HCT116 (cell line): ENCODE data around the gene IL15. TPM values are rescaled to one million over a fixed set of nuclear protein-coding genes. Genes with fewer than 3 reads are reported as not detected.

Experiments
- ATAC-seq: fragments of 200-7000 bp; cut with Tn5 transposase; 2 replicates; pipeline ENCODE4 v1.9.1; 2020; ENCODE audit warnings: mild to moderate bottlenecking, moderate library complexity
- BruUV-seq: library from RNA; stranded (reverse); fragments of 400-500 nt; replicated peaks from 2 replicates; lab custom pipeline; 2021; lab: Mats Ljungman, UMichigan
- CTCF ChIA-PET: fragments of 300-600 bp; sonication (Branson Sonifier 250); formaldehyde crosslinking; loops from one replicate; lab custom pipeline; 2021; ENCODE audit warnings: antibody characterized with exemption; lab: Charles Lee
- POLR2A ChIA-PET: fragments of 300-600, 350-600 bp; sonication (Branson Sonifier 250); formaldehyde crosslinking; loops from one replicate; lab custom pipeline; 2021; ENCODE audit warnings: antibody characterized with exemption; lab: Charles Lee
- RAD21 ChIA-PET, 2 experiments: fragments of 300-600 bp; sonication (Branson Sonifier 250); formaldehyde crosslinking; loops; one replicate each; lab custom pipeline; 2023; ENCODE audit warnings: low total read pairs in 2 of 2; ENCODE audit not compliant: uncharacterized antibody in 2 of 2, unreplicated experiment in 2 of 2, low non-redundant PET in 1 of 2; lab: Charles Lee
- DNase-seq: peaks from one replicate; pipeline ENCODE4 v3.0.0-alpha.2; 2010; ENCODE audit warnings: low read depth, low spot score
- H2AFZ ChIP-seq: fragments of 200-600 bp; shearing (Covaris generic), sonication (generic); 2 replicates; pipeline ENCODE4 v1.6.1; 2017; ENCODE audit warnings: low read depth, mixed run types, mixed read lengths, antibody characterized with exemption, low read length; ENCODE audit not compliant: poor library complexity, severe bottlenecking
- H3K27ac ChIP-seq: 2 replicates; pipeline ENCODE4 v1.5.1; 2012; ENCODE audit warnings: low read depth, low read length
- H3K27me3 ChIP-seq: fragments of 200-600 bp; sonication (generic); 2 replicates; pipeline ENCODE4 v1.6.1; 2016; ENCODE audit warnings: mixed run types, low read length, mixed read lengths; ENCODE audit not compliant: insufficient read depth
- H3K36me3 ChIP-seq, 2 experiments: fragments of 200-500 bp in 1 of 2; fragments of 200-600 bp in 1 of 2; sonication (Bioruptor generic) in 1 of 2; sonication (generic) in 1 of 2; 2 replicates each; pipeline versions ENCODE4 v1.5.1 to v1.6.1; 2014 to 2016; ENCODE audit warnings: low read length in 2 of 2, inconsistent platforms in 1 of 2, mixed read lengths in 1 of 2, mixed run types in 1 of 2; ENCODE audit not compliant: insufficient read depth in 2 of 2, control insufficient read depth in 1 of 2
- H3K4me1 ChIP-seq, 2 experiments: fragments of 200-600 bp in 1 of 2; sonication (generic) in 1 of 2; 2 replicates each; pipeline versions ENCODE4 v1.5.1 to v1.6.1; 2012 to 2017; ENCODE audit warnings: low read length in 2 of 2, inconsistent platforms in 1 of 2, mild to moderate bottlenecking in 1 of 2, mixed read lengths in 1 of 2, mixed run types in 1 of 2, moderate library complexity in 1 of 2; ENCODE audit not compliant: insufficient read depth in 2 of 2, control insufficient read depth in 1 of 2
- H3K4me2 ChIP-seq: fragments of 200-600 bp; sonication (generic); 2 replicates; pipeline ENCODE4 v1.6.1; 2017; ENCODE audit warnings: mixed run types, low read length, mixed read lengths
- H3K4me3 ChIP-seq, 2 experiments: fragments of 200-600 bp in 1 of 2; sonication (generic) in 1 of 2; replicated peaks in 1 of 2; 2 replicates each; pipeline ENCODE4 v1.5.1; 2011 to 2016; ENCODE audit warnings: low read length in 2 of 2, control low read depth in 1 of 2, low read depth in 1 of 2, mild to moderate bottlenecking in 1 of 2, mixed read lengths in 1 of 2, mixed run types in 1 of 2
- H3K79me2 ChIP-seq: fragments of 200-600 bp; sonication (generic); 2 replicates; pipeline ENCODE4 v1.6.1; 2017; ENCODE audit warnings: mild to moderate bottlenecking, mixed run types, low read length, moderate library complexity, mixed read lengths; ENCODE audit not compliant: insufficient read depth
- H3K9ac ChIP-seq: fragments of 200-600 bp; sonication (generic); 2 replicates; pipeline ENCODE4 v1.6.1; 2016; ENCODE audit warnings: low read length, mixed read lengths
- H3K9me2 ChIP-seq: fragments of 200-600 bp; sonication (generic), shearing (Covaris generic); 2 replicates; pipeline ENCODE4 v1.6.1; 2017; ENCODE audit warnings: mixed run types, mild to moderate bottlenecking, moderate library complexity; ENCODE audit not compliant: insufficient read depth
- H3K9me3 ChIP-seq, 2 experiments: fragments of 200-500 bp in 1 of 2; fragments of 200-600 bp in 1 of 2; sonication (Bioruptor generic) in 1 of 2; sonication (generic) in 1 of 2; 2 replicates each; pipeline ENCODE4 v1.6.1; 2014 to 2017; ENCODE audit warnings: low read length in 2 of 2, mixed read lengths in 2 of 2, inconsistent platforms in 1 of 2, low read depth in 1 of 2, mild to moderate bottlenecking in 1 of 2, mixed run types in 1 of 2, moderate library complexity in 1 of 2; ENCODE audit not compliant: control insufficient read depth in 1 of 2, insufficient read depth in 1 of 2
- H4K20me1 ChIP-seq: fragments of 200-600 bp; sonication (generic), shearing (Covaris generic); 2 replicates; pipeline ENCODE4 v1.6.1; 2017; ENCODE audit warnings: mixed run types, mild to moderate bottlenecking, moderate library complexity; ENCODE audit not compliant: insufficient read depth
- CBX3 ChIP-seq: IDR thresholded peaks from 2 replicates; pipeline ENCODE4 v1.6.1; 2012; ENCODE audit warnings: low read depth
- EGR1 ChIP-seq: IDR thresholded peaks from 2 replicates; pipeline ENCODE4 v1.6.1; 2012; ENCODE audit warnings: low read depth
- EZH2phosphoT487 ChIP-seq: fragments of 200-600 bp; IDR thresholded peaks from 2 replicates; pipeline ENCODE4 v1.6.1; 2018; ENCODE audit warnings: antibody characterized with exemption, borderline replicate concordance
- FOSL1 ChIP-seq: IDR thresholded peaks from 2 replicates; pipeline ENCODE4 v1.6.1; 2012; ENCODE audit warnings: low read depth
- JUND ChIP-seq: IDR thresholded peaks from 2 replicates; pipeline ENCODE4 v1.6.1; 2012
- RAD21 ChIP-seq: IDR thresholded peaks from 2 replicates; pipeline ENCODE4 v1.6.1; 2012; ENCODE audit warnings: low read depth, mild to moderate bottlenecking
- SP1 ChIP-seq: IDR thresholded peaks from 2 replicates; pipeline ENCODE4 v1.6.1; 2012; ENCODE audit warnings: low read depth
- intact Hi-C: fragments of 100-400 bp; cut with micrococcal nuclease; formaldehyde crosslinking; loops from 2 replicates; pipeline ENCODE4 v1.10.0; 2022
- total RNA-seq: library from RNA; stranded (reverse); gene quantifications from one replicate; pipeline ENCODE4 v1.2.1, GENCODE V29; 2021; ENCODE audit not compliant: unreplicated experiment
- TF ChIP-seq, protein P1 (sequence below): IDR thresholded peaks from 2 replicates; pipeline ENCODE4 v1.6.1; 2011; ENCODE audit warnings: mild to moderate bottlenecking, low read length, moderate library complexity; ENCODE audit not compliant: insufficient replicate concordance; ENCODE audit errors: extremely low read depth

Gene IL15
- total RNA-seq, 1 experiment from 2014 or later, result 1.2 TPM

DNA sequence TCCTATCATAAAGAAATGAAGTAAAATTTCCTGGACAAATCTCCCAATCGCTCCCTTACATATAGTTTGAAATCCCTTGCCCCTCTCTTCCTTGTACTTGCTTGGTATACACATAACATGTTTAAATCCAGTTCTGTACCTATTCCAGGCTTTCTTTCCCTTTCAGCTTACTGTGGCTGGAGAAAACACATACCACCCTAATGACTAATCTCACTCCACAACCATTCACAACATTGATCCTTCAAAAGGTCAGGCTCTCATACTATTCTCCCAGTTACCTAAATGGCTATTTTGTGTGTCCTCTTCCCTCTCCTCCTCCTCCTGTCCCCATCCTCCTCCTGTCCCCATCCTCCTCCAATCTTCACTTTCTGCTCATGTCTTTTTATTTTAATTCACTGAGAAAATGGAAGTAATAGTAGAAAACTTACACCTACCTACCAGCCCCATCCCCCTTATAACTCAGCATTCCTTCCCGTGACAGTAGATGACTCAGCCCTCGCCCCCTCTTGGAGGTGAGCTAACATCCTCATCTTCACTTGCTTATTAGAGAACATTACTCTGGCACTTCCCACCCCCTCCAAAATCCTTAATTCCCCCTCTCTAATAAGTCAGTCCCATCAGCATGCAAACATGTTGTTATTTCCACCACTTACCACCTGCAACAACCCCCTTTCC lies 77.5 kb downstream of the IL15 start:
- peak; percentile 88 for ATAC-seq

More for the DNA sequence above, 77.5 kb downstream of the IL15 start:
- no peaks in the 10 kb centered on the region for H3K9me3 ChIP-seq
- H3K27me3 ChIP-seq, result no peaks in the 10 kb centered on the region
- intact Hi-C loops, result loop anchor here (5.0 to 10.0 kb wide), 2 partner anchors 407 to 1131 kb away; partner anchors contain the start of gene INPP4B
- no peaks in the 10 kb centered on the region for H3K79me2 ChIP-seq
- H3K4me3 ChIP-seq, result peak overlapping the region in 1 of 2 experiments; percentile 45; a peak in 2 of 4 replicates
- BruUV-seq, result no TSS peak
- H4K20me1 ChIP-seq, result no peaks in the 10 kb centered on the region
- no peak for TF ChIP-seq EZH2phosphoT487
- peak; percentile 67 for TF ChIP-seq JUND
- peak; percentile 77 for TF ChIP-seq FOSL1
- TF ChIP-seq RAD21, result no peak
- peak; percentile 62; the same call in 1 of the 2 replicates for TF ChIP-seq CBX3
- TF ChIP-seq, protein P1, sequence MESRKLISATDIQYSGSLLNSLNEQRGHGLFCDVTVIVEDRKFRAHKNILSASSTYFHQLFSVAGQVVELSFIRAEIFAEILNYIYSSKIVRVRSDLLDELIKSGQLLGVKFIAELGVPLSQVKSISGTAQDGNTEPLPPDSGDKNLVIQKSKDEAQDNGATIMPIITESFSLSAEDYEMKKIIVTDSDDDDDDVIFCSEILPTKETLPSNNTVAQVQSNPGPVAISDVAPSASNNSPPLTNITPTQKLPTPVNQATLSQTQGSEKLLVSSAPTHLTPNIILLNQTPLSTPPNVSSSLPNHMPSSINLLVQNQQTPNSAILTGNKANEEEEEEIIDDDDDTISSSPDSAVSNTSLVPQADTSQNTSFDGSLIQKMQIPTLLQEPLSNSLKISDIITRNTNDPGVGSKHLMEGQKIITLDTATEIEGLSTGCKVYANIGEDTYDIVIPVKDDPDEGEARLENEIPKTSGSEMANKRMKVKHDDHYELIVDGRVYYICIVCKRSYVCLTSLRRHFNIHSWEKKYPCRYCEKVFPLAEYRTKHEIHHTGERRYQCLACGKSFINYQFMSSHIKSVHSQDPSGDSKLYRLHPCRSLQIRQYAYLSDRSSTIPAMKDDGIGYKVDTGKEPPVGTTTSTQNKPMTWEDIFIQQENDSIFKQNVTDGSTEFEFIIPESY, result no peak
- TF ChIP-seq EGR1, result peak; percentile 79
- TF ChIP-seq SP1, result peak; percentile 67
- RAD21 ChIA-PET, result no interaction called here
- POLR2A ChIA-PET, result no interaction called here
- DNase-seq, result peak; percentile 55
- peak overlapping the region; percentile 70 for H3K4me2 ChIP-seq
- peak overlapping the region; percentile 52; the same call in 1 of the 2 replicates for H3K27ac ChIP-seq
- H3K4me1 ChIP-seq, result peaks cover 19 to 21% of the 10 kb centered on the region in 2 experiments
- no peaks in the 10 kb centered on the region for H3K9me2 ChIP-seq
- peak overlapping the region; percentile 83 for H2AFZ ChIP-seq
- CTCF ChIA-PET, result interaction anchor here (1.6 kb wide), 1 partner anchor 11 kb away, joined by 5 read pairs; no protein-coding TSS in a partner anchor
- H3K9ac ChIP-seq, result 0 out of 2 replicates have a peak overlapping the region, but pooled peaks have one; percentile 15
- no peaks in the 10 kb centered on the region for H3K36me3 ChIP-seq
